Measurements from ENCODE around the gene NBAS. TPM values are rescaled to one million over a fixed set of nuclear protein-coding genes. Genes with fewer than 3 reads are reported as not detected.

The NBAS gene
- total RNA-seq, 1 experiment from 2014 or later, result 28.9 TPM

DNA sequence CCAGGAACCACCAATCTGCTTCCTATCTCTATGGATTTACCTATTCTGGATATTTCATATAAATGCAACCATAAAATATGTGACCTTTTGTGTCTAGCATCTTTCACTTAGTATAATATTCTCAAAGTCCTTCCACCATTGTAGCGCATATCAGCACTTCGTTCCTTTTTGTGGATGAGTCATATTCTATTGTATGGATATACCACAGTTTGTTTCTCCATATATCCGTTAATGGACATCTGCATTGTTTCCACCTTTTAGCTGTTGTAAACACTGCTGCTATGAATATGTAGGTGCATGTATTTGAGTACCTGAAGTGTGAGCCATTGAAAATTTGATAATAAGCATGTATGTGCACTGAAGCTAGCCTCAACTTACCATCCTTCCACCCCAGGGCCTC, 80.1 kb downstream of the NBAS start:
- Histone ChIP-seq H3K27me3 (ENCODE audit: insufficient read depth, low read depth) (no peaks in the 10 kb centered on the region), H3F3A (ENCODE audit: insufficient read depth, low read depth) (no peaks in the 10 kb centered on the region), H3K9me3 (ENCODE audit: insufficient read depth, low read depth) (no peaks in the 10 kb centered on the region), H3K4me1 (replicated peaks; ENCODE audit: insufficient read depth) (no peaks in the 10 kb centered on the region), H3K4me2 (no peak overlapping the region), H4K20me1 (ENCODE audit: insufficient read depth) (no peaks in the 10 kb centered on the region), H3K36me3 (ENCODE audit: low read depth) (no peaks in the 10 kb centered on the region), H3K9me2 (ENCODE audit: insufficient read depth) (no peaks in the 10 kb centered on the region), H3K27ac (no peak overlapping the region), H3K4me3 (no peak overlapping the region), H3K79me2 (ENCODE audit: low read depth) (no peaks in the 10 kb centered on the region), H2AFZ (no peak overlapping the region)
- no TSS peak for BruUV-seq (replicated peaks)
- TF ChIP-seq EZH2 (IDR thresholded peaks at IDR 0.05; ENCODE audit: low read depth), result no peak
- TF ChIP-seq, protein P1, sequence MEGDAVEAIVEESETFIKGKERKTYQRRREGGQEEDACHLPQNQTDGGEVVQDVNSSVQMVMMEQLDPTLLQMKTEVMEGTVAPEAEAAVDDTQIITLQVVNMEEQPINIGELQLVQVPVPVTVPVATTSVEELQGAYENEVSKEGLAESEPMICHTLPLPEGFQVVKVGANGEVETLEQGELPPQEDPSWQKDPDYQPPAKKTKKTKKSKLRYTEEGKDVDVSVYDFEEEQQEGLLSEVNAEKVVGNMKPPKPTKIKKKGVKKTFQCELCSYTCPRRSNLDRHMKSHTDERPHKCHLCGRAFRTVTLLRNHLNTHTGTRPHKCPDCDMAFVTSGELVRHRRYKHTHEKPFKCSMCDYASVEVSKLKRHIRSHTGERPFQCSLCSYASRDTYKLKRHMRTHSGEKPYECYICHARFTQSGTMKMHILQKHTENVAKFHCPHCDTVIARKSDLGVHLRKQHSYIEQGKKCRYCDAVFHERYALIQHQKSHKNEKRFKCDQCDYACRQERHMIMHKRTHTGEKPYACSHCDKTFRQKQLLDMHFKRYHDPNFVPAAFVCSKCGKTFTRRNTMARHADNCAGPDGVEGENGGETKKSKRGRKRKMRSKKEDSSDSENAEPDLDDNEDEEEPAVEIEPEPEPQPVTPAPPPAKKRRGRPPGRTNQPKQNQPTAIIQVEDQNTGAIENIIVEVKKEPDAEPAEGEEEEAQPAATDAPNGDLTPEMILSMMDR (conservative IDR thresholded peaks at IDR 0.05), result no peak
- ChIA-PET POLR2A (ENCODE audit: unreplicated experiment) (no interaction called here), CTCF (interaction anchor here (0.7 kb wide), 1 partner anchor 14 kb away, joined by 3 read pairs; no protein-coding TSS in a partner anchor)
- DNase-seq, result no peak
- intact Hi-C loops (cut with micrococcal nuclease; ENCODE audit: unreplicated experiment), result no loop called here

DNA sequence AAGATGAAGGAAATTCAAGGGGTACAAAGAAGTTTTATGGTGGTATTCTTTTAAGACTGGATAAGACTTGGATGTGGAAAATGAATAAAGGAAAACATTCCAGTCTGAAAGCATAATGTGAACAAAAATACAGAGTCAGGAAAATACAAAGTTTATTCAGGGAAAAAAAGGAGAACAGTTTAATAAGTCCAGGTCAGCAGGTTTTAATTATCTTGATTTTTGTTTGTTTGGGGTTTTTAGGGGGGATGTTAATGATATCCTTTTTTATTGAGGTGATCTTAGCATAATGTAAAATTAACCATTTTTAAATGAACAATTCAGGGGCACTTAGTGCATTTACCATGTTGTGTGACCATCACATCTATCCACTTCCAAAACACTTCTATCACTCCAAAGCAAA, 80.6 kb downstream of the NBAS start:
- no peak for TF ChIP-seq EZH2 (IDR thresholded peaks at IDR 0.05; ENCODE audit: low read depth)
- TF ChIP-seq, protein P1 (conservative IDR thresholded peaks at IDR 0.05), result no peak
- CTCF ChIA-PET, result no interaction called here

DNA sequence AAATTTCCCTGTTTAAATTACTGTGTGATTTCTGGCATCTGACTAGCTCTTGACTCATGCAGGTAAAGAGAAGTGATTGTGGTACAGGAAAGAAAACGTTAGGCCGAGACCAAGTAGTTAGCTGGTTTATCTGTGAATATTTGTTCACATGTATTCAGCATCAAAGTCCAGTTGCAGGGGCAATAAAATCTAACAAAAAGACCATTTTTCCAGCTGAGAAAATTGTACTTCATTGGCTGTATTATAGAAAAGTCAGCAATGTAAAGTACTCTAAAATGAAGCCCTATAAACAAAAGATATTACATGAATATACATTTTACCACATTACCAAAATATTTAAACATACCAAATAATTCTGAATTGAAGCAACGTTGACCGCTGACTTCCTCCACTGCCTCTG, 88.3 kb downstream of the NBAS start:
- BruUV-seq (replicated peaks), result no TSS peak
- no peak overlapping the region for H3K4me3 ChIP-seq
- H3K4me1 ChIP-seq (replicated peaks; ENCODE audit: insufficient read depth), result no peaks in the 10 kb centered on the region
- no peak overlapping the region for H3K27ac ChIP-seq
- H3K9me3 ChIP-seq (ENCODE audit: insufficient read depth, low read depth), result no peaks in the 10 kb centered on the region
- no peak for DNase-seq
- no peaks in the 10 kb centered on the region for H3K9me2 ChIP-seq (ENCODE audit: insufficient read depth)
- H3K27me3 ChIP-seq (ENCODE audit: insufficient read depth, low read depth), result no peaks in the 10 kb centered on the region
- CTCF ChIA-PET, result interaction anchor here (0.6 kb wide), 1 partner anchor 1505 kb away, joined by 3 read pairs; no protein-coding TSS in a partner anchor
- intact Hi-C loops (cut with micrococcal nuclease; ENCODE audit: unreplicated experiment), result no loop called here
- POLR2A ChIA-PET (ENCODE audit: unreplicated experiment), result no interaction called here
- H3F3A ChIP-seq (ENCODE audit: insufficient read depth, low read depth), result no peaks in the 10 kb centered on the region
- H3K79me2 ChIP-seq (ENCODE audit: low read depth), result no peaks in the 10 kb centered on the region
- no peaks in the 10 kb centered on the region for H4K20me1 ChIP-seq (ENCODE audit: insufficient read depth)
- no peak overlapping the region for H2AFZ ChIP-seq
- TF ChIP-seq, protein P1 (conservative IDR thresholded peaks at IDR 0.05), result no peak
- no peak for TF ChIP-seq EZH2 (IDR thresholded peaks at IDR 0.05; ENCODE audit: low read depth)
- H3K4me2 ChIP-seq, result no peak overlapping the region
- peaks cover 9% of the 10 kb centered on the region; the same call in 1 of the 2 replicates for H3K36me3 ChIP-seq (ENCODE audit: low read depth)

More for the DNA sequence above, 80.6 kb downstream of the NBAS start:
- H3K36me3 ChIP-seq (ENCODE audit: low read depth), result no peaks in the 10 kb centered on the region
- H3K79me2 ChIP-seq (ENCODE audit: low read depth), result no peaks in the 10 kb centered on the region
- no peaks in the 10 kb centered on the region for H3K9me3 ChIP-seq (ENCODE audit: insufficient read depth, low read depth)
- POLR2A ChIA-PET (ENCODE audit: unreplicated experiment), result no interaction called here
- H3K9me2 ChIP-seq (ENCODE audit: insufficient read depth), result no peaks in the 10 kb centered on the region
- H3K4me1 ChIP-seq (replicated peaks; ENCODE audit: insufficient read depth), result no peaks in the 10 kb centered on the region
- BruUV-seq (replicated peaks), result no TSS peak
- no peak overlapping the region for H3K4me3 ChIP-seq
- no peak overlapping the region for H3K27ac ChIP-seq
- H2AFZ ChIP-seq, result no peak overlapping the region
- H4K20me1 ChIP-seq (ENCODE audit: insufficient read depth), result no peaks in the 10 kb centered on the region
- no peaks in the 10 kb centered on the region for H3K27me3 ChIP-seq (ENCODE audit: insufficient read depth, low read depth)
- no peak overlapping the region for H3K4me2 ChIP-seq
- intact Hi-C loops (cut with micrococcal nuclease; ENCODE audit: unreplicated experiment), result no loop called here
- no peak for DNase-seq
- no peaks in the 10 kb centered on the region for H3F3A ChIP-seq (ENCODE audit: insufficient read depth, low read depth)
